ENCODE data around the gene ZNF575.

ZNF575 gene

DNA sequence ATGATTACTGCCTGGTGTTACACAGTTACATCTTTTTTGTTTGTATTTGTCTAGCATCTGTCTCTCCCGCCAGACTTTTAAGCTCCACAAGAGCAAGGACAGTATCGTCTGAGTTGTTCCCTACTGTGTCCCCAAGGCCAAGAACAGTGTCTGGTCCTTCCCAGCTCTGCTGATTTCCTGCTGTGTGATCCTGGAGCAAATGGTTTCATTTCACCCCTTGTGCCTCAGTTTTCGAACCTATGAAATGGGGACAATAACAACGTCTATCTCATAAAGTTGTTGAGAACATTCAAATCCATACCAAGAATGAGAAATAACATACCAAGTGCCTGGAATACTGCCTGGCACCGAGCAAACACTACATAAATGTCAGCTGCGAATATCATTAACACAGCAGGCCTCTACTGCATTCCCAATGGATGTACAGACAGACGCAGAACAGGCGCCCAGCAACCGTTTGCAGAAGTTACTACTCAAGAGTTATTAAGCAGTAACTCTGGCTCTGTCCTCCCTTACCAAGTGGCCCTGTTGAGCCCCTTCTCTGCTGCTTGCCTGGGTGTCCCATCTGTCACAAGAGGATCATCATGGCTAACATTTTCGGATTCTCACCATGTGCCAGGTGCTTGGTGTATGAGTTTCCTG, 30.9 kb downstream of the ZNF575 start:
- no peak overlapping the region for H4K8ac ChIP-seq (ENCODE audit: low read length)
- no peak overlapping the region for H3K4ac ChIP-seq (ENCODE audit: low read depth in 1 of 2, low read length in 2 of 2)
- H2BK15ac ChIP-seq (ENCODE audit: low read depth, poor library complexity, severe bottlenecking) = no peak overlapping the region
- H3K14ac ChIP-seq (ENCODE audit: low read length in 2 of 2) = no peak overlapping the region
- no peak overlapping the region for H2AK5ac ChIP-seq (ENCODE audit: low read length, severe bottlenecking)
- no peak overlapping the region for H3K4me3 ChIP-seq (ENCODE audit: insufficient read depth in 1 of 2, low read depth in 1 of 2, low read length in 2 of 2)
- H3K23ac ChIP-seq (ENCODE audit: low read length in 2 of 2) = no peak overlapping the region
- H3K79me1 ChIP-seq (replicated peaks; ENCODE audit: low read length, poor library complexity, severe bottlenecking) = peaks cover 14% of the 10 kb centered on the region
- H3K4me2 ChIP-seq (ENCODE audit: low read length, poor library complexity, severe bottlenecking) = no peak overlapping the region
- H3K9ac ChIP-seq (ENCODE audit: low read length) = no peak overlapping the region
- H3K27ac ChIP-seq (ENCODE audit: low read length, poor library complexity, severe bottlenecking) = no peak overlapping the region
- no peak overlapping the region for H2BK120ac ChIP-seq (ENCODE audit: low read depth, low read length)
- H4K91ac ChIP-seq (ENCODE audit: low read length) = no peak overlapping the region
- H2AFZ ChIP-seq (ENCODE audit: low read depth, low read length) = no peak overlapping the region
- no peaks in the 10 kb centered on the region for H3K27me3 ChIP-seq (ENCODE audit: control insufficient read depth in 1 of 2, insufficient read depth in 1 of 2, low read length in 2 of 2)
- no peak overlapping the region for H2BK12ac ChIP-seq (ENCODE audit: low read length in 2 of 2)
- no peak overlapping the region for H2BK5ac ChIP-seq (ENCODE audit: low read depth, low read length, poor library complexity, severe bottlenecking)
- H3K9me3 ChIP-seq (ENCODE audit: control insufficient read depth, low read length) = no peaks in the 10 kb centered on the region
- H3K18ac ChIP-seq (ENCODE audit: low read depth in 1 of 2, low read length in 2 of 2) = no peak overlapping the region
- WGBS = 90% methylated on average over 10 of the region's 10 CpGs
- H3K36me3 ChIP-seq (ENCODE audit: control insufficient read depth in 1 of 2, insufficient read depth in 2 of 2, low read depth in 1 of 2, low read length in 2 of 2) = peaks cover 4 to 18% of the 10 kb centered on the region in 2 experiments
- peaks cover 18% of the 10 kb centered on the region for H3K4me1 ChIP-seq (ENCODE audit: control insufficient read depth, insufficient read depth, low read depth, low read length)
- DNase-seq = no peak

DNA sequence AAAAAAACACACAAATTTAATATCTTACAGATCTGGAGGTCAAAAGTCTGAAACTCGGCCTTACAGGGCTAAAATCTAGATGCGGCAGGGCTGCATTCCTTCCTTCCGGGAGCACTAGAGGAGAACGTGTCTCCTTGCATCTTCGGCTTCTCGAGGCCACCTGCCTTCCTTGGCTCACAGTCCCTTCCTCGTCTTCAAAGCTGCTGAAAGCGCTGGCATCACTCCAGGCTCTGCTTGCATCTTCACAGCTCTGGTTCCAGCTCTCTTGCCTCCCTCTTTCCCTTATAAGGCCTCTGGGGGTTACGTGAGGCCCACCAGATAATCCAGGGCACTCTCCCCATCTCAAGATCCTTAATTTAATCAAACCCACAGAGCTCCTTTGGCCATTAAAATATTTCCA, 31.8 kb downstream of the ZNF575 start:
- Histone ChIP-seq H3K9ac (ENCODE audit: low read length) (no peak overlapping the region), H3K4me1 (ENCODE audit: control insufficient read depth, insufficient read depth, low read depth, low read length) (peaks cover 18% of the 10 kb centered on the region)
- WGBS = 96% methylated on average over 9 of the region's 9 CpGs

DNA sequence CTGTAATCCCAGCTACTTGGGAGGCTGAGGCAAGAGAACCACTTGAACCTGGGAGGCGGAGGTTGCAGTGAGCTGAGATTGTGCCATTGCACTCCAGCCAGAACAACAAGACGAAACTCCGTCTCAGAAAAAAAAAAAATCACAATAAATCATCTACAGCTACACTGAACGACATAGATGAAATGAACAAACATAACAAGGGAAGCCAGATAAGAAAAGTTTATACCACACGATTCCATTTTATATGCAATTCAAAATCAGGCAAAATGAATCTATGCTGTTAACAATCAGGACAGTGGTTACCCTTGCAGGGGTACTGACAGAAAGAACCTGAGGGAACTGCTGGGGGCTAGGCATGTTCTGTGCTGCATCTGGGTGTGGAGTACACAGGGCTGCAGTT, 36.7 kb downstream of the ZNF575 start:
- WGBS = 100% methylated on average over 4 of the region's 5 CpGs
- H2BK12ac ChIP-seq (ENCODE audit: low read length in 2 of 2) = no peak overlapping the region
- no peak overlapping the region for H2BK5ac ChIP-seq (ENCODE audit: low read depth, low read length, poor library complexity, severe bottlenecking)
- H3K27ac ChIP-seq (ENCODE audit: low read length, poor library complexity, severe bottlenecking) = no peak overlapping the region
- peaks cover 33% of the 10 kb centered on the region for H3K79me1 ChIP-seq (replicated peaks; ENCODE audit: low read length, poor library complexity, severe bottlenecking)
- H4K91ac ChIP-seq (ENCODE audit: low read length) = no peak overlapping the region
- H3K4me1 ChIP-seq (ENCODE audit: control insufficient read depth, insufficient read depth, low read depth, low read length) = peaks cover 4% of the 10 kb centered on the region
- H3K18ac ChIP-seq (ENCODE audit: low read depth in 1 of 2, low read length in 2 of 2) = no peak overlapping the region
- no peak for DNase-seq
- no peak overlapping the region for H2BK120ac ChIP-seq (ENCODE audit: low read depth, low read length)
- no peak overlapping the region for H4K8ac ChIP-seq (ENCODE audit: low read length)
- H2AFZ ChIP-seq (ENCODE audit: low read depth, low read length) = no peak overlapping the region
- no peaks in the 10 kb centered on the region for H3K9me3 ChIP-seq (ENCODE audit: control insufficient read depth, low read length)
- no peak overlapping the region for H3K4me3 ChIP-seq (ENCODE audit: insufficient read depth in 1 of 2, low read depth in 1 of 2, low read length in 2 of 2)
- no peak overlapping the region for H2AK5ac ChIP-seq (ENCODE audit: low read length, severe bottlenecking)
- no peak overlapping the region for H3K9ac ChIP-seq (ENCODE audit: low read length)
- H3K4ac ChIP-seq (ENCODE audit: low read depth in 1 of 2, low read length in 2 of 2) = no peak overlapping the region
- peaks cover 0 to 20% of the 10 kb centered on the region in 2 experiments for H3K36me3 ChIP-seq (ENCODE audit: control insufficient read depth in 1 of 2, insufficient read depth in 2 of 2, low read depth in 1 of 2, low read length in 2 of 2)
- H3K27me3 ChIP-seq (ENCODE audit: control insufficient read depth in 1 of 2, insufficient read depth in 1 of 2, low read length in 2 of 2) = no peaks in the 10 kb centered on the region
- no peak overlapping the region for H3K4me2 ChIP-seq (ENCODE audit: low read length, poor library complexity, severe bottlenecking)
- no peak overlapping the region for H3K23ac ChIP-seq (ENCODE audit: low read length in 2 of 2)
- H3K14ac ChIP-seq (ENCODE audit: low read length in 2 of 2) = no peak overlapping the region
- H2BK15ac ChIP-seq (ENCODE audit: low read depth, poor library complexity, severe bottlenecking) = no peak overlapping the region

More for the DNA sequence above, 31.8 kb downstream of the ZNF575 start:
- Histone ChIP-seq H3K4ac (ENCODE audit: low read depth in 1 of 2, low read length in 2 of 2) (no peak overlapping the region), H3K4me3 (ENCODE audit: insufficient read depth in 1 of 2, low read depth in 1 of 2, low read length in 2 of 2) (no peak overlapping the region), H2BK15ac (ENCODE audit: low read depth, poor library complexity, severe bottlenecking) (no peak overlapping the region), H4K8ac (ENCODE audit: low read length) (no peak overlapping the region), H2BK120ac (ENCODE audit: low read depth, low read length) (no peak overlapping the region), H2BK5ac (ENCODE audit: low read depth, low read length, poor library complexity, severe bottlenecking) (no peak overlapping the region), H3K18ac (ENCODE audit: low read depth in 1 of 2, low read length in 2 of 2) (no peak overlapping the region), H4K91ac (ENCODE audit: low read length) (no peak overlapping the region), H3K9me3 (ENCODE audit: control insufficient read depth, low read length) (no peaks in the 10 kb centered on the region), H2BK12ac (ENCODE audit: low read length in 2 of 2) (no peak overlapping the region), H3K79me1 (replicated peaks; ENCODE audit: low read length, poor library complexity, severe bottlenecking) (peaks cover 14% of the 10 kb centered on the region), H3K4me2 (ENCODE audit: low read length, poor library complexity, severe bottlenecking) (no peak overlapping the region), H3K14ac (ENCODE audit: low read length in 2 of 2) (no peak overlapping the region), H2AK5ac (ENCODE audit: low read length, severe bottlenecking) (no peak overlapping the region), H3K36me3 (ENCODE audit: control insufficient read depth in 1 of 2, insufficient read depth in 2 of 2, low read depth in 1 of 2, low read length in 2 of 2) (peaks cover 4 to 16% of the 10 kb centered on the region in 2 experiments), H3K27me3 (ENCODE audit: control insufficient read depth in 1 of 2, insufficient read depth in 1 of 2, low read length in 2 of 2) (no peaks in the 10 kb centered on the region), H3K27ac (ENCODE audit: low read length, poor library complexity, severe bottlenecking) (no peak overlapping the region), H2AFZ (ENCODE audit: low read depth, low read length) (no peak overlapping the region), H3K23ac (ENCODE audit: low read length in 2 of 2) (no peak overlapping the region)
- no peak for DNase-seq

DNA sequence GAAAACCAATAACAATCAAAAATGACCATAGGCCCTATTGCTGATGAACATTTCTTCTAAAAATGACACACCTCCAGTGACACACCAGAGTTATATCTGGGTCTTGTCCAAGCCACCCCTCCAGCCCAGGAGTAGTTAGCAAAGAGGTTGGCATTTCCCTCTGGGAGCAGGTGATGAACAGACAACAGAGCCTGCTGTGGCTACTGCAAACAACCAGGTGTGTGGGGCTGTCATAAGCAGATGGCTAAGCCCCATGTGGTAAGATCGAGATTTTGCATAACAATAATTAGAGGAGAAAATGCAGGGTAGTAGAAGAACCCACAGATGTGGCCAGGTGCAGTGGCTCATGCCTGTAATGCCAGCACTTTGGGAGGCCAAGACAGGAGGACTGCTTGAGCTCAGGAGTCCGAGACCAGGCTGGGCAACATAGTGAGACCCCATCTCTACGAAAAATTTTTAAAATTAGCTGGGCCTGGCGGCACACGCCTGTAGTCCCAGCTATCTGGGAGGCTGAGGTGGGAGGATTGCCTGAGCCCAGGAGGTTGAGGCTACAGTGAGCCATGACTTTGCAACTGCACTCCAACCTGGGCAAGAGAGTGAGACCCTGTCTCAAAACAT, 37.3 kb downstream of the ZNF575 start:
- no peaks in the 10 kb centered on the region for H3K27me3 ChIP-seq (ENCODE audit: control insufficient read depth in 1 of 2, insufficient read depth in 1 of 2, low read length in 2 of 2)
- no peak overlapping the region for H3K4me2 ChIP-seq (ENCODE audit: low read length, poor library complexity, severe bottlenecking)
- H3K9ac ChIP-seq (ENCODE audit: low read length) = no peak overlapping the region
- H3K27ac ChIP-seq (ENCODE audit: low read length, poor library complexity, severe bottlenecking) = no peak overlapping the region
- no peak for DNase-seq
- peaks cover 31% of the 10 kb centered on the region for H3K79me1 ChIP-seq (replicated peaks; ENCODE audit: low read length, poor library complexity, severe bottlenecking)
- no peak overlapping the region for H2BK5ac ChIP-seq (ENCODE audit: low read depth, low read length, poor library complexity, severe bottlenecking)
- no peak overlapping the region for H2AK5ac ChIP-seq (ENCODE audit: low read length, severe bottlenecking)
- no peak overlapping the region for H3K4me3 ChIP-seq (ENCODE audit: insufficient read depth in 1 of 2, low read depth in 1 of 2, low read length in 2 of 2)
- H4K8ac ChIP-seq (ENCODE audit: low read length) = no peak overlapping the region
- H3K4ac ChIP-seq (ENCODE audit: low read depth in 1 of 2, low read length in 2 of 2) = no peak overlapping the region
- no peak overlapping the region for H2BK12ac ChIP-seq (ENCODE audit: low read length in 2 of 2)
- H3K36me3 ChIP-seq (ENCODE audit: control insufficient read depth in 1 of 2, insufficient read depth in 2 of 2, low read depth in 1 of 2, low read length in 2 of 2) = peaks cover 0 to 20% of the 10 kb centered on the region in 2 experiments
- H3K18ac ChIP-seq (ENCODE audit: low read depth in 1 of 2, low read length in 2 of 2) = no peak overlapping the region
- no peak overlapping the region for H2AFZ ChIP-seq (ENCODE audit: low read depth, low read length)
- no peak overlapping the region for H3K23ac ChIP-seq (ENCODE audit: low read length in 2 of 2)
- WGBS = 89% methylated on average over 5 of the region's 5 CpGs
- H4K91ac ChIP-seq (ENCODE audit: low read length) = no peak overlapping the region
- H3K4me1 ChIP-seq (ENCODE audit: control insufficient read depth, insufficient read depth, low read depth, low read length) = peaks cover 5% of the 10 kb centered on the region
- no peaks in the 10 kb centered on the region for H3K9me3 ChIP-seq (ENCODE audit: control insufficient read depth, low read length)
- H2BK120ac ChIP-seq (ENCODE audit: low read depth, low read length) = no peak overlapping the region
- no peak overlapping the region for H3K14ac ChIP-seq (ENCODE audit: low read length in 2 of 2)
- H2BK15ac ChIP-seq (ENCODE audit: low read depth, poor library complexity, severe bottlenecking) = no peak overlapping the region

Data from mesenchymal stem cell (in vitro differentiated cells and primary cell).